ENCODE results near the gene TSPAN2.

TSPAN2 gene

GRCh38 chr1:115064461-115064860, 24.8 kb downstream of the TSPAN2 start:
- Histone ChIP-seq H3K9ac (ENCODE audit: low read length) (no peak overlapping the region), H3K4me3 (ENCODE audit: low read length) (no peak overlapping the region), H3K79me1 (ENCODE audit: low read length) (no peaks in the 10 kb centered on the region), H2AK5ac (ENCODE audit: low read length) (no peak overlapping the region), H3K4ac (ENCODE audit: low read depth, low read length) (no peak overlapping the region), H3K4me2 (ENCODE audit: low read length) (no peak overlapping the region), H3K23ac (ENCODE audit: low read length) (no peak overlapping the region), H3K79me2 (ENCODE audit: control insufficient read depth, insufficient read depth, low read length) (no peaks in the 10 kb centered on the region), H3K18ac (ENCODE audit: low read length) (no peak overlapping the region), H3K27me3 (ENCODE audit: insufficient read depth, low read length, poor library complexity) (no peaks in the 10 kb centered on the region), H2BK120ac (ENCODE audit: low read depth, low read length) (no peak overlapping the region), H2BK5ac (ENCODE audit: low read length) (no peak overlapping the region), H3K4me1 (ENCODE audit: control insufficient read depth, low read depth, low read length) (no peaks in the 10 kb centered on the region), H4K8ac (ENCODE audit: low read depth, low read length) (no peak overlapping the region), H3K27ac (ENCODE audit: low read depth, low read length) (no peak overlapping the region), H3K36me3 (ENCODE audit: control insufficient read depth, insufficient read depth, low read length) (no peaks in the 10 kb centered on the region), H3K56ac (ENCODE audit: low read length) (no peak overlapping the region), H4K5ac (ENCODE audit: low read length) (no peak overlapping the region), H2BK15ac (replicated peaks; ENCODE audit: low read depth) (no peak overlapping the region)
- WGBS (ENCODE audit: extremely low coverage, insufficient coverage, low lambda C conversion rate) = no CpG with 5 or more reads among the region's 3 CpGs
- DNase-seq = no peak

DNA sequence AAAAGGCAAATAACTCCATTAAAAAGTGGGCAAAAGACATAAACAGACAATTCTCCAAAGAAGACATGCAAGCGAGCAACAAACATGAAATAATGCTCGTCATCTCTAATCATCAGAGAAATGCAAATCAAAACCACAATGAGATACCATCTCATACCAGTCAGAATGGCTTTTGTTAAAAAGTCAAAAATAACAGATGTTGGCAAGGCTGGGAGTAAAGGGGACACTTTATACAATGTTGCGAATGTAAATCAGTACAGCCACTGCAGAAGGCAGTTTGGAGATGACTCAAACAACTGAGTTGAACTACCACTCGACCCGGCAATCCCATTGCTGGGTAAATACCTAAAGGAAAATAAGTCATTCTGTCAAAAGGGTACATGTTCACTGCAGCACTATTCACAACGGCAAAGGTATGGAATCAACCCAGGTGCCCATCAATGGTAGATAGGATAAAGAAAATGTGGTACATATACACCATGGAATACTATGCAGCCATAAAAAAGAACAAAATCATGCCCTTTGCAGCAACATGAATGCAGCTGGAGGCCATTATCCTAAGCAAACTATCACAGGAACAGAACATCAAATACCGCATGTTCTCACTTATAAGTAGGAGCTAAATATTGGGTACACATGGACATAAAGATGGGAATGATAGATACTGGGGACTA, 25.9 kb downstream of the TSPAN2 start:
- WGBS (ENCODE audit: extremely low coverage, insufficient coverage, low lambda C conversion rate) = no CpG with 5 or more reads among the region's 7 CpGs
- DNase-seq = no peak
- no peak overlapping the region for H4K8ac ChIP-seq (ENCODE audit: low read depth, low read length)
- no peak overlapping the region for H3K9ac ChIP-seq (ENCODE audit: low read length)
- no peak overlapping the region for H2BK15ac ChIP-seq (replicated peaks; ENCODE audit: low read depth)
- no peak overlapping the region for H3K4ac ChIP-seq (ENCODE audit: low read depth, low read length)
- H3K27me3 ChIP-seq (ENCODE audit: insufficient read depth, low read length, poor library complexity) = no peaks in the 10 kb centered on the region
- H3K4me3 ChIP-seq (ENCODE audit: low read length) = no peak overlapping the region
- no peaks in the 10 kb centered on the region for H3K36me3 ChIP-seq (ENCODE audit: control insufficient read depth, insufficient read depth, low read length)
- no peak overlapping the region for H2BK5ac ChIP-seq (ENCODE audit: low read length)
- no peaks in the 10 kb centered on the region for H3K79me1 ChIP-seq (ENCODE audit: low read length)
- H3K79me2 ChIP-seq (ENCODE audit: control insufficient read depth, insufficient read depth, low read length) = no peaks in the 10 kb centered on the region
- no peak overlapping the region for H3K18ac ChIP-seq (ENCODE audit: low read length)
- H3K27ac ChIP-seq (ENCODE audit: low read depth, low read length) = no peak overlapping the region
- no peak overlapping the region for H2BK120ac ChIP-seq (ENCODE audit: low read depth, low read length)
- no peak overlapping the region for H3K4me2 ChIP-seq (ENCODE audit: low read length)
- H3K4me1 ChIP-seq (ENCODE audit: control insufficient read depth, low read depth, low read length) = no peaks in the 10 kb centered on the region
- H2AK5ac ChIP-seq (ENCODE audit: low read length) = no peak overlapping the region
- H3K56ac ChIP-seq (ENCODE audit: low read length) = no peak overlapping the region
- H3K23ac ChIP-seq (ENCODE audit: low read length) = no peak overlapping the region
- H4K5ac ChIP-seq (ENCODE audit: low read length) = no peak overlapping the region

GRCh38 chr1:115062542-115063004, 26.7 kb downstream of the TSPAN2 start:
- H3K27ac ChIP-seq (ENCODE audit: low read depth, low read length) = no peak overlapping the region
- H3K27me3 ChIP-seq (ENCODE audit: insufficient read depth, low read length, poor library complexity) = no peaks in the 10 kb centered on the region
- no peaks in the 10 kb centered on the region for H3K79me2 ChIP-seq (ENCODE audit: control insufficient read depth, insufficient read depth, low read length)
- no peak overlapping the region for H3K18ac ChIP-seq (ENCODE audit: low read length)
- no peak overlapping the region for H3K9ac ChIP-seq (ENCODE audit: low read length)
- H4K8ac ChIP-seq (ENCODE audit: low read depth, low read length) = peak overlapping the region; percentile 13
- H3K4ac ChIP-seq (ENCODE audit: low read depth, low read length) = no peak overlapping the region
- H3K56ac ChIP-seq (ENCODE audit: low read length) = no peak overlapping the region
- H2BK120ac ChIP-seq (ENCODE audit: low read depth, low read length) = no peak overlapping the region
- peak; percentile 47 for DNase-seq
- no peak overlapping the region for H3K4me2 ChIP-seq (ENCODE audit: low read length)
- H3K4me3 ChIP-seq (ENCODE audit: low read length) = no peak overlapping the region
- no peak overlapping the region for H2BK5ac ChIP-seq (ENCODE audit: low read length)
- H3K4me1 ChIP-seq (ENCODE audit: control insufficient read depth, low read depth, low read length) = no peaks in the 10 kb centered on the region
- H3K23ac ChIP-seq (ENCODE audit: low read length) = no peak overlapping the region
- no peaks in the 10 kb centered on the region for H3K79me1 ChIP-seq (ENCODE audit: low read length)
- no peak overlapping the region for H2BK15ac ChIP-seq (replicated peaks; ENCODE audit: low read depth)
- no peaks in the 10 kb centered on the region for H3K36me3 ChIP-seq (ENCODE audit: control insufficient read depth, insufficient read depth, low read length)
- no peak overlapping the region for H4K5ac ChIP-seq (ENCODE audit: low read length)
- WGBS (ENCODE audit: extremely low coverage, insufficient coverage, low lambda C conversion rate) = no CpG with 5 or more reads among the region's 7 CpGs
- no peak overlapping the region for H2AK5ac ChIP-seq (ENCODE audit: low read length)

- H3K27ac ChIP-seq (ENCODE audit: low read depth, low read length) = no peak overlapping the region
- H4K8ac ChIP-seq (ENCODE audit: low read depth, low read length) = no peak overlapping the region
- no peaks in the 10 kb centered on the region for H3K36me3 ChIP-seq (ENCODE audit: control insufficient read depth, insufficient read depth, low read length)
- H3K18ac ChIP-seq (ENCODE audit: low read length) = no peak overlapping the region
- H2AK5ac ChIP-seq (ENCODE audit: low read length) = no peak overlapping the region
- H3K9ac ChIP-seq (ENCODE audit: low read length) = no peak overlapping the region
- H2BK120ac ChIP-seq (ENCODE audit: low read depth, low read length) = no peak overlapping the region
- H2BK15ac ChIP-seq (replicated peaks; ENCODE audit: low read depth) = no peak overlapping the region
- no peak overlapping the region for H4K5ac ChIP-seq (ENCODE audit: low read length)
- WGBS (ENCODE audit: extremely low coverage, insufficient coverage, low lambda C conversion rate) = no CpG with 5 or more reads among the region's 4 CpGs
- H3K56ac ChIP-seq (ENCODE audit: low read length) = no peak overlapping the region
- no peak overlapping the region for H3K4ac ChIP-seq (ENCODE audit: low read depth, low read length)
- H3K4me1 ChIP-seq (ENCODE audit: control insufficient read depth, low read depth, low read length) = peaks cover 3% of the 10 kb centered on the region
- no peak for DNase-seq
- H3K4me2 ChIP-seq (ENCODE audit: low read length) = no peak overlapping the region
- no peaks in the 10 kb centered on the region for H3K27me3 ChIP-seq (ENCODE audit: insufficient read depth, low read length, poor library complexity)
- no peak overlapping the region for H3K4me3 ChIP-seq (ENCODE audit: low read length)
- no peaks in the 10 kb centered on the region for H3K79me2 ChIP-seq (ENCODE audit: control insufficient read depth, insufficient read depth, low read length)
- no peak overlapping the region for H2BK5ac ChIP-seq (ENCODE audit: low read length)
- H3K79me1 ChIP-seq (ENCODE audit: low read length) = no peaks in the 10 kb centered on the region
- no peak overlapping the region for H3K23ac ChIP-seq (ENCODE audit: low read length)
Measured at GRCh38 chr1:115060501-115060900, 28.8 kb downstream of the TSPAN2 start.

- DNase-seq = no peak
- no peak overlapping the region for H2BK5ac ChIP-seq (ENCODE audit: low read length)
- H2BK15ac ChIP-seq (replicated peaks; ENCODE audit: low read depth) = no peak overlapping the region
- H3K4me2 ChIP-seq (ENCODE audit: low read length) = no peak overlapping the region
- H3K79me2 ChIP-seq (ENCODE audit: control insufficient read depth, insufficient read depth, low read length) = no peaks in the 10 kb centered on the region
- H4K8ac ChIP-seq (ENCODE audit: low read depth, low read length) = no peak overlapping the region
- H3K36me3 ChIP-seq (ENCODE audit: control insufficient read depth, insufficient read depth, low read length) = no peaks in the 10 kb centered on the region
- WGBS (ENCODE audit: extremely low coverage, insufficient coverage, low lambda C conversion rate) = no CpG with 5 or more reads among the region's 2 CpGs
- no peak overlapping the region for H3K23ac ChIP-seq (ENCODE audit: low read length)
- peaks cover 3% of the 10 kb centered on the region for H3K4me1 ChIP-seq (ENCODE audit: control insufficient read depth, low read depth, low read length)
- no peak overlapping the region for H4K5ac ChIP-seq (ENCODE audit: low read length)
- H3K27me3 ChIP-seq (ENCODE audit: insufficient read depth, low read length, poor library complexity) = no peaks in the 10 kb centered on the region
- no peak overlapping the region for H2AK5ac ChIP-seq (ENCODE audit: low read length)
- no peak overlapping the region for H3K27ac ChIP-seq (ENCODE audit: low read depth, low read length)
- no peak overlapping the region for H3K4ac ChIP-seq (ENCODE audit: low read depth, low read length)
- H2BK120ac ChIP-seq (ENCODE audit: low read depth, low read length) = no peak overlapping the region
- H3K56ac ChIP-seq (ENCODE audit: low read length) = no peak overlapping the region
- no peak overlapping the region for H3K18ac ChIP-seq (ENCODE audit: low read length)
- H3K79me1 ChIP-seq (ENCODE audit: low read length) = no peaks in the 10 kb centered on the region
- H3K4me3 ChIP-seq (ENCODE audit: low read length) = no peak overlapping the region
- H3K9ac ChIP-seq (ENCODE audit: low read length) = no peak overlapping the region
Measured at GRCh38 chr1:115059316-115059715, 30.0 kb downstream of the TSPAN2 start.

All from mesendoderm (in vitro differentiated cells).